HG03571 (cell line): ENCODE results near the gene IL2RA.
"Not testable (repeated sequence)": the region's sequence is repeated elsewhere in the genome, so short reads cannot be mapped to it uniquely, and the experiment has no call there.

Source experiments
- ATAC-seq: cut with Tn5 transposase; IDR thresholded peaks from one replicate; pipeline ENCODE4 v1.9.1; 2021; ENCODE audit not compliant: unreplicated experiment

The IL2RA gene

DNA sequence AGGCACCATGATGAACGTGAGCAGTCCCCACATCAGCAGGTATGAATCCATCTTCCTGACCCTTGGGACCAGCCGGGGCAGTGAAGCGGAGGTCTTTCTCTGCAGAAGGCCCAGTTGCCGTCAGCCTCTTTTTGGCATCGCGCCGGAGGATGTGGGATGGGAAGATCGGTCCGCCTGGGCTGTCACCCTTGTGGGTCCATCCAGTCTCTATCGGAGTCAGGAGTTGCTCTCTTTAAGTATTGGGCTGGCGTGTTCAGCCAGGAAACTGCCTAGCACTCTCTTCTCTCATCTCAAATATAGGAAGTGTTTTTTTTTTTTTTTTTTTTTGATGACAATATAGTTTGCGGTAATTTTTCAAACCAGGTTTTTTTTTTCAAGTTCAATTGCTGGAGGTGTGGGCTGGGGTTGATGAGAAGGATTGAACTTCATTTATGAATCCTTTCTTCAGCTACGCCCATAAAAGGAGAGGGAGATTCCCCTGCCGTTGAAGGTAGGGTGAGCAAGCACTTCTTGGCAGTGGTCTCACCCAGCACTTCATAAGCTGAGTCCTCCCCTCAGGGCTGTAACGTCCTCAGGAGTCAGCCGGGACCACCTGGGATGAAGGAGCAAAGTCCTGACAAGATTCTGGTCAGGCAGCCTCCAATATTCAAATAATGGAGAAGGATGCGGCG lies at the start of gene IL2RA:
Gene IL2RA (minus strand): TSS at position 267 of the 671 bp plus-strand sequence. CDS start 216 bp downstream, at position 51.
- no peak for ATAC-seq

- ATAC-seq = no peak
These were observed 48.0 kb upstream of the IL2RA start for GRCh38 chr10:6110136-6110535.

DNA sequence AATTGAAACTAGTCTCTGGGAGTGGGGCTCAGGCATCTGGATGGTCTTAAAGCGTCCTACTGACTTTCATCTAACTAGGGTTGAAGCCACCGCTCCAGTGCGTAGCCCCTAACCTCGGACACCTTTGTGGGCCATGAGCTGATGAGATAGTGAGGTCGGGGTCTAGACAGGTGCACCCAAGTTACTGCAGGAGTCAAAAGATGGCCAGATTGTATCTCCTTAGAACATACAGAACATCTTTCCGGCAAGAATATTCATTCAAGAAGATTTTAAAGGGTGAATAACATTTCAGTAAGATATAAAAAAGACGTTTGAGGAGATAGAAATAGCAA lies 47.2 kb upstream of the IL2RA start:
- no peak for ATAC-seq

GRCh38 chr10:6108631-6109443 lies 46.7 kb upstream of the IL2RA start:
- no peak for ATAC-seq

- ATAC-seq = no peak
These were observed 45.9 kb upstream of the IL2RA start for GRCh38 chr10:6108072-6108471.

DNA sequence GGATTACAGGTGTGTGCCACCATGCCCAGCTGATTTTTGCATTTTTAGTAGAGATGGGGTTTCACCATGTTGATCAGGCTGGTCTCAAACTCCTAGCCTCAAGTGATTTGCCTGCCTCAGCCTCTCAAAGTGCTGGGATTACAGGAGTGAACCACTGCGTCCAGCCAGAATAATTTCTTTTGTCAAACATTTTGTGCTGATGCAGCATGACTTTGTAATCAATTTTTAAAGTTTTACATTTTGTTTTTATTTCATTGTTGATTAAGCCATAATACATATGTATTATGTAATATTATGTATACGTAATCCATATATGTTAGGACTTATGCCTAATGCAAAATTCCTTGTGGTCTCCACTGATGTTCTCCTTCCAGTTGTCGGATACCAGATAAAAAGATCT lies 45.4 kb upstream of the IL2RA start:
- ATAC-seq = not testable (repeated sequence)

- no peak for ATAC-seq
These were observed 41.4 kb upstream of the IL2RA start for GRCh38 chr10:6103591-6103990.

GRCh38 chr10:6102128-6102527 lies 40.0 kb upstream of the IL2RA start:
- no peak for ATAC-seq

- no peak for ATAC-seq
These were observed 39.0 kb upstream of the IL2RA start for GRCh38 chr10:6101181-6101580.

- no peak for ATAC-seq
These were observed 38.2 kb upstream of the IL2RA start for GRCh38 chr10:6100370-6100769.

GRCh38 chr10:6098156-6098555 lies 36.0 kb upstream of the IL2RA start:
- ATAC-seq = no peak

DNA sequence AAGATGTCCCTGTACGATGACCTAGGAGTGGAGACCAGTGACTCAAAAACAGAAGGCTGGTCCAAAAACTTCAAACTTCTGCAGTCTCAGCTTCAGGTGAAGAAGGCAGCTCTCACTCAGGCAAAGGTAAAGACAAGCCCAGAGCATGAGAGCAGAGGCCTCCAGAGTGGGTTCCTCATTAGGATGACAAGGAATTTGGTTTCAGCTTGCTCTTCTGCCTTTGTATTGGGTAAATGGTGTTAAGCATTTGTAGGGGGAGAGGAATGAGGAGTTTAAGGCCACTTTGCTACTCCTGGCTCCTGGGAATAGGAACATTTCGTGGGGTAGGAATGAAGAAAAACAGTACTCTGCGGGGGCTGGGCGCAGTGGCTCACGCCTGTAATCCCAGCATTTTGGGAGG lies 34.9 kb upstream of the IL2RA start:
- ATAC-seq = no peak

DNA sequence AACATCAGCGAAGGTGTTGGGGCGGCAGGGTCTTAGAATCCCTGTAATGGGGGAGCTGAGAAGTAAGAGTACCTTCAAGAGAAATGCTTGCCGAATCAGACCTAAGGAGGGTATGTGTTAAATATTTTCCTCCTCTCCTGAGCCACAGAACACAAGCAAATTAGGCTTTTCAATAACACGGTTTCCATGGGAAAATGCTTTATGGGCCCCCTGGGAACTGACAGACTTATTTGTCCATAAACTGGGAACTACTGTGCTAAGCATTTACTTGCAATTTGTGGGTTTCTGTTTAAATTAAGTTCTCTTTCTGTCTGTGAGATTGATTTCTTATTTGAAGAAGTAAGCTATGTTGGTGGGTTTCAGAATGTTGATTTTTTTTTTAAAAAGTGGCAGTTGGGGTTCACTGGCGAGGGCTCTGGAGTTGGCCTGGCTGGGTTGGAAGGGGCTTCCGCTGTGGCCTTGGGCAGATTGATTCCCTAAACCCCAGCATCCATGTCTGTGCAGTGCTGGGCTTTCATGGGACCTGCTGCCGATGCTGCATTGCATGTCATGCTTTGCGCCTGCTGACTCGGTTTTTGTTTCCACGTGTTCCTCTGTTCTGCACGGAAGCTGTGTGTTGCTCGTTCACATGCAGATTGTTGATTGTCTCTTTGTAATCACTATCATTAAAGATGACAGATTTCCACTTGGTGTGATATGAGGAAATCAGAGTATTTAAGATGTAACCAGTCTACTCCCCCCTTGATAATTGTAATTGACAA lies 33.8 kb upstream of the IL2RA start:
- no peak for ATAC-seq

DNA sequence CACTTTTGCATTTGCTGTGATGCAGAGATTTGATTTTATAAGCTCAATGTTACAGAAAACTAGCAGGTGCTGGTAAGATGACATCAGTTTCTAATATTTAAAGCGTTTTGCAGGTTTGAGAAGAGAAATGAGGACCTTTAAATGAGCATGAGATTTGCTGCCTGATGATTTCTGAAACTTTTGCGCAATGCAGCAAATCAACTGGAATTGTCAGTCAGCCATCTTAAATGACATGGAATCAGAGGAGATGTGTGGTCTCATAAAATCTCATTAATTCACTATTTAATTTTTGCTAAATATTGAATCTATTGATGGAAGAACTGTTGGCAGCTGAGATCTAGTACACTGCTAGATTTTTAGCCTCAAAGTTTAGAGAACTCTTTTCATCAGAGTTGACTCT lies 30.6 kb upstream of the IL2RA start:
- ATAC-seq = no peak

DNA sequence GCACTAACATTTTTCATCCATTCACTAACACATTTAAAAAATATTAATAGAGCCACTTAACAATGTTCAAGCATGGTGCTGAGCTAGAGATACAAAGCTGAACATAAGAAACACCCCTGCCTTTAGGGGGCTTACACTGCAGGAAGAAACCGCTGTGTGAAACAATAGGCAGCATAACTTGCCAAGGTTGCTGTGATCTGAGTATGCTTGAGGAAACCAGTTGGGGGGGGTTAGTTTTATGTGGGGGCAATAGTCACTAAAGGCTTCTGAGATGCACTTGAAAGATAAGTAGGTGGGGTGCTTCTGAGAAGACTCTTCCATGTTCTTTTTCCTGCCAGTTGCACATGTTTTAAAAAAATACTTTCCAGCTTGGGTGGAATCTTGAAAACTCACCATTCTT lies 29.5 kb upstream of the IL2RA start:
- no peak for ATAC-seq

DNA sequence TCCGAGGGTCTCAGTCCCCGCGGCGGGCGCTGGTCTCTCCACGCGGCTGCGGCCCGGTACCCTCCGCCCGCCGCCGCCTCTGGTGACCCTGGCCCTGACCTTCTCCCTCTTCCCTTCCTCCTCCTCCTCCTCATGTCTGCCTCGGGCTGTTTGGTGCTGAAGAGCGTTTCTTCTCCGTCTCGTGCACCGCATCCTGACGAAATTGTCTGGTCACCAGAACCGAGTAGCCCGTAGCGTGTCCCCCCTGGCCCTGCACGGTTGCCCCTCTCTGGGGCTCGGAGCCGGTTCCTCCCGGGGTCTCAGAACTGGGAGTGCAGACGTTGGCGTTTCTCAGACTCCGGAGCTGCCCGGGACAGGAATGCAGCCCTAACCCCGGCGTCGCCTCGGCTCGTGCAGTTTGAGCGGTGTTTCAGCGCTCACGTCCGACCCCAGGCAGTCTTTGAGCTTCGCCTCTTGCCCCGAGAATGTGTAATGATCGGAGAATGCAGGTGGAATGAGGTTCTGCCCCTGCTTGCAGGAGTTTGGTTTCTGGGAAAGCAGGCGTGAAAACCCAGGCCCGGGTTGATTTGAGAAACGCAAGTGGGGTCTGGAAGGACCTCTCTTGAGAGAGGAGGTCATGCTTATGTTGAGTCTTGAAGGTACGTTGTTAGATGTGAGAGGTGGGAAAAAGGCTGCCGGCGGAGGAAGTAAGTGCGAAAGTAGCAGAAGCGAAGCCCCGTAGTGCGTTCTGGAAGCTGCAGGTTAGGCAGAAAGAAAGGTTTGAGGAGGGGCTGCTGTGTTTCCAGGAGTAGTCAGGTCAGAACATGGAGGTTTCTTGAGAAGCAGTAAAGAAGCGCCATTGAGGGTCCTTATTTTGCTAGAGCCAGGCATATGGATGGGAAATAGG lies 27.4 kb upstream of the IL2RA start:
- no peak for ATAC-seq

GRCh38 chr10:6088721-6089333 lies 26.7 kb upstream of the IL2RA start, which contains the start of gene RBM17:
Gene RBM17, plus strand, starts transcription at chr10:6089034. Its CDS starts 8,032 bp downstream, at chr10:6097066.
- ATAC-seq = peak; percentile 85

DNA sequence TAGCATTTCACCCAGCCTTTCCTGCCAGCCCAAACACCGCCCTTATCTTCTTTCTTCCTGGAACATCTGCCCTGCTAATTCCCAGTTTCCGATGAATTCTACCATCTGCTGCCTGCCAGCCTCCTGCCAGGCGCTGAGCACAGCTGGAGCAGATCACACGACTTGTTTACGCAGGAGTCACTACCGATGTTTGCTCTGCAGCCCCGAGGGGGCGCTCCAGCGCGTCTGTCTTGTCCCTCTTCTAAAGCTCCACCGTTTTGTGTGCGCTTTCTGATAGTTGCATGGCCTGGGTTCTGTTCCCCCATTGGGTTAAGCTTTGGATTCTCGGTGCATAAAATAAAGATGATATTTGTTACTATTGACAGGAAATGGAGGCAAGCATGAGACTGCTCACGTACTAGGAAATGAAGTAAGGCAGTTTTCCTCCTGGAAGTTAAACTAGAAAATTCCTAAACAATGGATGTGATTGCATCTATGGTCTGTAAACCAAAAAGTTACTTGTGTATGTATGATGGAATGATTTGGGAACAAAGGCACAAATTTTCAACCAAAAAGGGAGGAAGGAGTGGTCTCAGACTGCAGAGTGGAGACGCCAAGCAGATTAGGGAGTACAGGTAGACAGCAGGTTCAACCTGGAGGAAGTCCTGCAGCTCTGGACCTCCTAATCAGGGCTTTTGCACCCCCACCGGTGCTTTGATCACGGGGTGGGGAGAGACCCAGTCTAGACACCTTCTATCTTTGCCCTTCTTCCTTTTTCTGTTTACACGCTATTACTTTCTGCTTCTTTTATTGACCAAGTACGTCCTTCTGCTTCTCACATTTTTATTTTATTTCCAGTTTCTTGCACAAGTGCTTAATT lies 24.4 kb upstream of the IL2RA start:
- peak; percentile 37 for ATAC-seq
